ENCODE results near the gene CDR2.
"Not testable (repeated sequence)": the region's sequence is repeated elsewhere in the genome, so short reads cannot be mapped to it uniquely, and the experiment has no call there.

CDR2 gene

GRCh38 chr16:22375963-22376640, 1.7 kb upstream of the CDR2 start:
- DNase-seq (ENCODE audit: low read depth in 4 of 4, low spot score in 1 of 4), result no peak

- DNase-seq (ENCODE audit: low read depth in 4 of 4, low spot score in 1 of 4), result no peak
Observed at GRCh38 chr16:22375117-22375962, 921 bp upstream of the CDR2 start.

- DNase-seq (ENCODE audit: low read depth in 4 of 4, low spot score in 1 of 4), result peak in 2 of 4 experiments; percentile 22 to 23
Observed at GRCh38 chr16:22373662-22374310, 633 bp downstream of the CDR2 start.

GRCh38 chr16:22372882-22373661, 1.3 kb downstream of the CDR2 start:
- no peak for DNase-seq (ENCODE audit: low read depth in 4 of 4, low spot score in 1 of 4)

- no peak for DNase-seq (ENCODE audit: low read depth in 4 of 4, low spot score in 1 of 4)
Observed at GRCh38 chr16:22370038-22370820, 4.2 kb downstream of the CDR2 start.

- no peak for DNase-seq (ENCODE audit: low read depth in 4 of 4, low spot score in 1 of 4)
Observed at GRCh38 chr16:22369221-22369811, 5.1 kb downstream of the CDR2 start.

GRCh38 chr16:22368200-22368826, 6.1 kb downstream of the CDR2 start:
- not testable (repeated sequence) for DNase-seq (ENCODE audit: low read depth in 4 of 4, low spot score in 1 of 4)

- no peak for DNase-seq (ENCODE audit: low read depth in 4 of 4, low spot score in 1 of 4)
Observed at GRCh38 chr16:22366889-22367288, 7.5 kb downstream of the CDR2 start.

- no peak for DNase-seq (ENCODE audit: low read depth in 4 of 4, low spot score in 1 of 4)
Observed at GRCh38 chr16:22366371-22366770, 8.0 kb downstream of the CDR2 start.

GRCh38 chr16:22364241-22364640, 10.2 kb downstream of the CDR2 start:
- DNase-seq (ENCODE audit: low read depth in 4 of 4, low spot score in 1 of 4), result no peak

- DNase-seq (ENCODE audit: low read depth in 4 of 4, low spot score in 1 of 4), result no peak
Observed at GRCh38 chr16:22360963-22361659, 13.3 kb downstream of the CDR2 start.

GRCh38 chr16:22359679-22360078, 14.7 kb downstream of the CDR2 start:
- no peak for DNase-seq (ENCODE audit: low read depth in 4 of 4, low spot score in 1 of 4)

- DNase-seq (ENCODE audit: low read depth in 4 of 4, low spot score in 1 of 4), result no peak
Observed at GRCh38 chr16:22358000-22358399, 16.4 kb downstream of the CDR2 start.

GRCh38 chr16:22357635-22357971, 16.8 kb downstream of the CDR2 start:
- DNase-seq (ENCODE audit: low read depth in 4 of 4, low spot score in 1 of 4), result no peak

- DNase-seq (ENCODE audit: low read depth in 4 of 4, low spot score in 1 of 4), result no peak
Observed at GRCh38 chr16:22356930-22357634, 17.3 kb downstream of the CDR2 start.

GRCh38 chr16:22355487-22355908, 18.9 kb downstream of the CDR2 start:
- DNase-seq (ENCODE audit: low read depth in 4 of 4, low spot score in 1 of 4), result no peak

GRCh38 chr16:22353933-22354541, 20.4 kb downstream of the CDR2 start:
- no peak for DNase-seq (ENCODE audit: low read depth in 4 of 4, low spot score in 1 of 4)
